ENCODE results near the gene PLA2G10. TPM values are rescaled to one million over a fixed set of nuclear protein-coding genes. Genes with fewer than 3 reads are reported as not detected.
"Not testable (repeated sequence)": the region's sequence is repeated elsewhere in the genome, so short reads cannot be mapped to it uniquely, and the experiment has no call there.

The PLA2G10 gene, protein sequence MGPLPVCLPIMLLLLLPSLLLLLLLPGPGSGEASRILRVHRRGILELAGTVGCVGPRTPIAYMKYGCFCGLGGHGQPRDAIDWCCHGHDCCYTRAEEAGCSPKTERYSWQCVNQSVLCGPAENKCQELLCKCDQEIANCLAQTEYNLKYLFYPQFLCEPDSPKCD
- total RNA-seq = not detected in 2 replicates

DNA sequence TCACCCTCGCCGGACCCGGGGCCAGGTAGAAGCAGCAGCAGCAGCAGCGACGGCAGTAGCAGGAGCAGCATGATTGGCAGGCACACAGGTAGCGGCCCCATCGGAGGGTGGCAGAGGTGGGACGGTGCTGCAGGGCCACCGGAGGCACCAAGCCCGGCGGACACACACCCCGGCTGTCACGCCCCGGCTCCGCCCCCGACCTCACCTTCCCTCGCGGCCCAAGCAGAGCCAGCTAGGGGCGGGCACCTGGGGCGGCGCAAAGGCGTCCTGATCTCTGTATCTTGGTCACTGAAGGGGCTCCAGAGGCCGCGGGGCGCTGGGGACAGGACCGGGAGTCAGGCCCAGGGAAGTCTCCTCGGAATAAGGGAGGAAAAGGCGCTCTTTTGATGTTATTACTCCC, at the start of gene PLA2G10:
TSS of gene PLA2G10 (minus strand) at position 180 of the 400 bp plus-strand sequence. CDS start at position 101, 79 bp downstream.
- intact Hi-C loops (cut with micrococcal nuclease) = not testable (repeated sequence)

DNA sequence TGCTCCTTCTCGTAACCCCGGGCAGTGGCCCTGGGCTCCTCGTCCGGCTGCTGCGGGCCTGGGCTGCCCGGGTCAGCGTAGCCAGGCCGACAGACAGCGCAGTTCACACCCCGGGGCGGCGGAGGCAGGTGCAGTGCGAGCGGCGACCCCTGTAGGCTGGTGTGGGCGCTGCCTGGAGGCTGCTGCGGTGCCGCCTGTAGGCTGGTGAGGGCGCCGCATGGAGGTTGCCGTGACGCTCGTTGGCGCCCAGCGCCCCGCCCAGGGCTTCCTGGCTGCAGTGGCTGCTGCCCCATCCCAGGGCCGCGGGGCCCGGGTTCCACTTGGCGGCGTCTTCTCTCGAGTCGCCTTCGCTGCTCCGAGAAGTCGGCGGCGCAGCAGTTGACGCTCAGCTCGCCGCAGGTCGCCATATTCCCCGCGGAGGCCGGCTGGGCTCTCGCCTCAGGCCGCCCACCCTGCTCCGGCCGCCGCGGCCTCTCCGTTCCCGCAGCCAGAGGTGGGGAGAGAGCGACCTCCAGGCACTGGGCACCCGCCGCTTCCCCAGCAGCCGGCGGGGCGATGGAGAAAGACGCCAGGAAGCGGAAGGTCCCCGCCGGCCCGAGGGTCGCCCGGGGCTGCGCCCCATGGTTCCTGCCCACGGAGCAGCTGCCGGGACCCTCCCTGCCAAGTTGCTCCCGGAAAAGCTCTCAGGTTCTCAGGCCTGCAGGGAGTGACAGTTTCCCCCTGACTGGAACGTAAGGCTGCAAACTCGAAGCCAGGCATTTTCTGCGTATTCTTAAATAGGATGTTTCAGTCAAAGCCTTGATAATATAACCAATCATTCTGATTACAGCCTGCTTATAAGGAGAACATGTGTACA, 48.4 kb upstream of the PLA2G10 start, which contains the start of gene NPIPA2:
TSS of gene NPIPA2 (plus strand) at position 261 of the 856 bp plus-strand sequence. CDS start 5,533 bp downstream, outside the sequence.
- intact Hi-C loops (cut with micrococcal nuclease) = not testable (repeated sequence)

DNA sequence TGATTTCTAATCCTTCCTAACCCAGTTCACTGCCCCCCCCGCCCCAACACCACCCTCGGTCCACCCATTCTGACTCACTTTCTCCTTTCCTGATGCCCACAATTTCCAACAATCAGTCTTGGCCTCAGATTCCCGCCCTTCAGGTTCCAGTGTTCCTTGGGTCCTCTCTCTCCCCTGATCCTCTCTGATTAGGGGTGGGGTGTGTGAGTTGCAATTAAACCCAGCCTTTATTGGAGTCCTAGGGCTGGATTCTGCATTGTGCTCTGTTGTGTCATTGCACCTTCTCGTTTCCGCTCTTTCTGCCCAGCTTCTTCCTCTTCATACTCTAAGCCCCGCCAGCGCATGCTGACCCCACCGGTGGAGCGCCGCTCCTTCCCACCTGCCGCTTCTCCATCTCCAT, 47.7 kb upstream of the PLA2G10 start:
- intact Hi-C loops (cut with micrococcal nuclease) = not testable (repeated sequence)

DNA sequence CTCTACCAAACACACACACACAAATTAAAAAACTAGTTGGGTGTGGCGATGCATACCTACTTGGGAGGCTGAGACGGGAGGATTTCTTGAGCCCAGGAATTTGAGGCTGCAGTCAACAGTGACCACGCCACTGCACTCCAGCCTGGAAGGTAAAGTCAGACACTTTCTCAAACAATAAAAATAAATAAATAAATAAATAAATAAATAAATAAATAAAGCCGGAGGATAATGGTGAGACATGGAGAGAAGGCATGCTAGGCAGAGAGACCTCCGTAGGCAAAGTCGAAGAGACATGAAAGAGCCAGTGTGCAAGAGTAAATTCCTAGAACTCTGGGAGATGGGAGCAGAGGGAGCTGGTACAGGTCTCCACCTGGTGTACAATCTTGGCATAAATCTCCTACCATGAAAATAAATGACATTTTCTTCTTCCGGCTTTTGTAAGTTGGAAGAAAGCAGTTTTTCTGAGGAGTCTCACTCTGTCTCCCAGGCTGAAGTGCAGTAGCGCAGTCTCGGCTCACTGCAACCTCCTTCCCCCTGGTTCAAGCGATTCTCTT, 46.8 kb upstream of the PLA2G10 start:
- intact Hi-C loops (cut with micrococcal nuclease) = not testable (repeated sequence)

DNA sequence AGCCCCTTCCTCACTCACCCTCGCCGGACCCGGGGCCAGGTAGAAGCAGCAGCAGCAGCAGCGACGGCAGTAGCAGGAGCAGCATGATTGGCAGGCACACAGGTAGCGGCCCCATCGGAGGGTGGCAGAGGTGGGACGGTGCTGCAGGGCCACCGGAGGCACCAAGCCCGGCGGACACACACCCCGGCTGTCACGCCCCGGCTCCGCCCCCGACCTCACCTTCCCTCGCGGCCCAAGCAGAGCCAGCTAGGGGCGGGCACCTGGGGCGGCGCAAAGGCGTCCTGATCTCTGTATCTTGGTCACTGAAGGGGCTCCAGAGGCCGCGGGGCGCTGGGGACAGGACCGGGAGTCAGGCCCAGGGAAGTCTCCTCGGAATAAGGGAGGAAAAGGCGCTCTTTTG, 39.1 kb upstream of the PLA2G10 start:
- intact Hi-C loops (cut with micrococcal nuclease) = not testable (repeated sequence)

DNA sequence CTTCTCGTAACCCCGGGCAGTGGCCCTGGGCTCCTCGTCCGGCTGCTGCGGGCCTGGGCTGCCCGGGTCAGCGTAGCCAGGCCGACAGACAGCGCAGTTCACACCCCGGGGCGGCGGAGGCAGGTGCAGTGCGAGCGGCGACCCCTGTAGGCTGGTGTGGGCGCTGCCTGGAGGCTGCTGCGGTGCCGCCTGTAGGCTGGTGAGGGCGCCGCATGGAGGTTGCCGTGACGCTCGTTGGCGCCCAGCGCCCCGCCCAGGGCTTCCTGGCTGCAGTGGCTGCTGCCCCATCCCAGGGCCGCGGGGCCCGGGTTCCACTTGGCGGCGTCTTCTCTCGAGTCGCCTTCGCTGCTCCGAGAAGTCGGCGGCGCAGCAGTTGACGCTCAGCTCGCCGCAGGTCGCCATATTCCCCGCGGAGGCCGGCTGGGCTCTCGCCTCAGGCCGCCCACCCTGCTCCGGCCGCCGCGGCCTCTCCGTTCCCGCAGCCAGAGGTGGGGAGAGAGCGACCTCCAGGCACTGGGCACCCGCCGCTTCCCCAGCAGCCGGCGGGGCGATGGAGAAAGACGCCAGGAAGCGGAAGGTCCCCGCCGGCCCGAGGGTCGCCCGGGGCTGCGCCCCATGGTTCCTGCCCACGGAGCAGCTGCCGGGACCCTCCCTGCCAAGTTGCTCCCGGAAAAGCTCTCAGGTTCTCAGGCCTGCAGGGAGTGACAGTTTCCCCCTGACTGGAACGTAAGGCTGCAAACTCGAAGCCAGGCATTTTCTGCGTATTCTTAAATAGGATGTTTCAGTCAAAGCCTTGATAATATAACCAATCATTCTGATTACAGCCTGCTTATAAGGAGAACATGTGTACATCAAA, 9.3 kb upstream of the PLA2G10 start, which contains the start of gene NPIPA3:
TSS of gene NPIPA3 (plus strand) at position 256 of the 856 bp plus-strand sequence. CDS start 5,533 bp downstream, outside the sequence.
- intact Hi-C loops (cut with micrococcal nuclease) = not testable (repeated sequence)

DNA sequence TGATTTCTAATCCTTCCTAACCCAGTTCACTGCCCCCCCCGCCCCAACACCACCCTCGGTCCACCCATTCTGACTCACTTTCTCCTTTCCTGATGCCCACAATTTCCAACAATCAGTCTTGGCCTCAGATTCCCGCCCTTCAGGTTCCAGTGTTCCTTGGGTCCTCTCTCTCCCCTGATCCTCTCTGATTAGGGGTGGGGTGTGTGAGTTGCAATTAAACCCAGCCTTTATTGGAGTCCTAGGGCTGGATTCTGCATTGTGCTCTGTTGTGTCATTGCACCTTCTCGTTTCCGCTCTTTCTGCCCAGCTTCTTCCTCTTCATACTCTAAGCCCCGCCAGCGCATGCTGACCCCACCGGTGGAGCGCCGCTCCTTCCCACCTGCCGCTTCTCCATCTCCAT, 8.6 kb upstream of the PLA2G10 start:
- intact Hi-C loops (cut with micrococcal nuclease) = not testable (repeated sequence)

DNA sequence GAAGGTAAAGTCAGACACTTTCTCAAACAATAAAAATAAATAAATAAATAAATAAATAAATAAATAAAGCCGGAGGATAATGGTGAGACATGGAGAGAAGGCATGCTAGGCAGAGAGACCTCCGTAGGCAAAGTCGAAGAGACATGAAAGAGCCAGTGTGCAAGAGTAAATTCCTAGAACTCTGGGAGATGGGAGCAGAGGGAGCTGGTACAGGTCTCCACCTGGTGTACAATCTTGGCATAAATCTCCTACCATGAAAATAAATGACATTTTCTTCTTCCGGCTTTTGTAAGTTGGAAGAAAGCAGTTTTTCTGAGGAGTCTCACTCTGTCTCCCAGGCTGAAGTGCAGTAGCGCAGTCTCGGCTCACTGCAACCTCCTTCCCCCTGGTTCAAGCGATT, 7.8 kb upstream of the PLA2G10 start:
- intact Hi-C loops (cut with micrococcal nuclease) = not testable (repeated sequence)

DNA sequence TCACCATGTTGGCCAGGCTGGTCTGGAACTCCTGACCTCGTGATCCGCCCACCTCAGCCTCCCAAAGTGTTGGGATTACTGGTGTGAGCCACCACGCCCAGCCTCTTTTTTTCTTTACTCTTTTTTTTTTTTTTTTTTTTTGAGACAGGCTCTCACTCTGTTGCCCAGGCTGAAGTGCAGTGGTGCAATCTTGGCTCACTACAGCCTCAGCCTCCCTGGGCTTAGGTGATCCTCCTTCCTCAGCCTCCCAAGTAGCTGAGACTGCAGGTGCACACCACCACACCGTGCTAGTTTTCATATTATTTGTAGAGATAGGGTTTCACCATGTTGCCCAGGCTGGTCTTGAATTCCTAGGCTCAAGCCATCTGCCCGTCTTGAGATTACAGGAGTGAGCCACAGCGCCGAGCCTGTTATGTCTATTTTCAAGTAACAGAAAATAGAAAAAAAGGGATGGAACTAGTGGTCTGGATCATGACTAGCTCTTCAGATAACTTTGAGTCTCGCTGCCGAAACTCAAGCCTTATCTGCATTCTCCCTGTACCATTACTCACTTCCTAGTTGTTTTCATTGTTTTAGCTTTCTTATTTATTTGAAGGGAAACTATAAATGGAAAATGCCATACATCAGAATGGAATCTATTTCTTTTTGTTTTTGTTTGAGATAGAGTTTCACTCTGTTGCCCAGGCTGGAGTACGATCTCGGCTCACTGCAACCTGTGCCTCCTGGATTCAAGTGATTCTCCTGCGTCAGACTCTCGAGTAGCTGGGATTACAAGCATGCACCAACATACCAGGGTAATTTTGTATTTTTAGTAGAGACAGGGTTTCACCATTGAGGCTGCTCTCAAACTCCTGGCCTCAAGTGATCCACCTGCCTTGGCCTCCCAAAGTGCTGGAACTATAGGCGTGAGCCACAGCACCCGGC, 8.0 kb downstream of the PLA2G10 start:
- intact Hi-C loops (cut with micrococcal nuclease) = not testable (repeated sequence)

DNA sequence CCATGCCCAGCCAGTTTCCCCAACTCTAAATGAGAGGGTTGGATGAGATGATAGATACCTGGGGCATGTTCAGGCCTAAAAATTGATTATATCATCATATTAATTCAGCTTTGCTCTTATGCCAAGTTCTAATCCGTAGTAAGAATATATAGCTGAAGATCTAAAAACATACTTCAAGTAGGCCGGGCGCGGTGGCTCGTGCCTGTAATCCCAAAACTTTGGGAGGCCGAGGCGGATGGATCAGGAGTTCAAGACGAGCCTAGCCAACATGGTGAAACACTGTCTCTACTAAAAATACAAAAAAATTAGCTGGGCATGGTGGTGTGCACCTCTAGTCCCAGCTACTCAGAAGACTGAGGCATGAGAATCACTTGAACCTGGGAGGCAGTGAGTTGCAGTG, 12.0 kb downstream of the PLA2G10 start:
- intact Hi-C loops (cut with micrococcal nuclease) = no loop called here

DNA sequence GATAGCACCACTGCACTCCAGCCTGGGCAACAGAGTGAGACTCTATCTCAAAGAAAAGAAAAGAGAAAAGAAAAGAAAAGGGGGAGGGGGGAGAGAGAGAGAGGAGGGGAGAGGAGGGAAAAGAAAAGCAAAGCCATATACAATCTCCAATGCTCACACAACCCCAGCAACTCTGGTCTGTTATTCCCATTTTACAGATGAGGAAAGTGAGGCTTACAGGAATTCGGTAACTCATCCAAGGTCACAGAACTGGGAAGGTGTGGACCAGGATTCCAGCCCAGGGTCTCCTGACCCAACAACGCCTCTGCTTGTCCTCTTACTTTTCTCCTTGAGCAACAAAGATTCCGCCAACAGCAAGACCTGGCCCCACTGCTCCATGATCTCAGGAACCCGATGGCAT, 13.0 kb downstream of the PLA2G10 start:
- intact Hi-C loops (cut with micrococcal nuclease) = no loop called here

DNA sequence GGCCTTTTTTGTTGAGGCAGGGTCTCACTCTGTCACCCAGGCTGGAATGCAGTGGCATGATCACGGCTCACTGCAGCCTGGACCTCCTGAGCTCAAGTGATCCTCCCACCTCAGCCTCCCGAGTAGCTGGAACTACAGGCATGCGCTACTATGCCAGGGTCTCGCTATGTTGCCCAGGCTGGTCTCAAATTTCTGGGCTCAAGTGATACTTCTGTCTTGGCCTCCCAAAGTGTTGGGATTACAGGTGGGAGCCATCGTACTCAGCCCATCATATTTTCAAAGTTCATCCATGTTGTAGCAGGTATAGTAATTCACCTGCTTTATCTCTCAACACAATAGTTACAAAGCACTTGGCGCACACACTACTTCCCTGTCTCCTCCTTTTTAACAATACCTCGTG, 13.7 kb downstream of the PLA2G10 start:
- intact Hi-C loops (cut with micrococcal nuclease) = not testable (repeated sequence)

DNA sequence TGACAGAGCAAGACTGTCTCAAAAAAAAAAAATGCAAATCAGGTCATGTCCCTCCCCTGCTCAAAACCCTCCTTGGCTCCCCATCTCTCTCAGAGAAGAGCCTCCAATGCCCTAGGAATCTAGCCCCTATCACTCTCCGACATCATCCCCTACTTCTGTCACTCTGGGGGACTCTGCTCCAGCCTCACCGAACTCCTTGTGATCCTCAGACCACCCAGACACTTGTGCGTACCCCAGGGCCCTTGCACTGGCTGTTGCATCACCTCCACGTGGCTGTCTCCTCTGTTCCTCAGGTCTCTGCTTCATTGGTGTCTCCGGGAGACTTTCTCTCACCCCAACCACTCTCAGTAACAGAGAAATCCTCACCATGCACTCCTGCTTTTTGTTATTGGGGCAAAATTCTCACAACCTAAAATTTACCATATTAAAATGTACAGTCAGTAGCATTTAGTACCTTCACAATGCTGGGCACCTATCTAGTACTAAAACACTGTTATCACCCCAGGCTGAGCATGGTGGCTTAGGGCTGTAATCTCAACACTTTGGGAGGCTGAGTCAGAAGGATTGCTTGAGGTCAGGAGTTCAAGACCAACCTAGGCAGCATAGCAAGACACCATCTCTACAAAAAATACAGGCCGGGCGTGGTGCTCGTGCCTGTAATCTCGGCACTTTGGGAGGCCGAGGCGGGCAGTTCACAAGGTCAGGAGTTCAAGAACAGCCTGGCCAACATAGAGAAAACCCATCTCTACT, 15.2 kb downstream of the PLA2G10 start:
- intact Hi-C loops (cut with micrococcal nuclease) = no loop called here

DNA sequence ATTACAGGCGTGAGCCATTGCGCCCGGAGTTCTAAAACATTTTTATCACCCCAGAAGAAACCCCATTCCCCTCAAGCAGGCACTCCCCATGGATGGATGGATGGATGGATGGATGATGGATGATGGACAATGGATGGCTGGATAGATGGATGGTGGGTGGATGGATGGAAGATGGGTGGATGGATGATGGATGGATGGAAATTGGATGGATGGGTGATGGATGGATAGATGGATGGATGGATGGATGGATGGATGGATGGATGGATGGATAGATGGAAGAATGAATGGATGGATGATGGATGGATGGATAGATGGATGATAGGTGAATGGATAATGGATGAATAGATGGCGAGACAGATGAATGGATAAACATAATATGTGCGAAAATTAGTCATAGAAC, 16.5 kb downstream of the PLA2G10 start:
- intact Hi-C loops (cut with micrococcal nuclease) = no loop called here

DNA sequence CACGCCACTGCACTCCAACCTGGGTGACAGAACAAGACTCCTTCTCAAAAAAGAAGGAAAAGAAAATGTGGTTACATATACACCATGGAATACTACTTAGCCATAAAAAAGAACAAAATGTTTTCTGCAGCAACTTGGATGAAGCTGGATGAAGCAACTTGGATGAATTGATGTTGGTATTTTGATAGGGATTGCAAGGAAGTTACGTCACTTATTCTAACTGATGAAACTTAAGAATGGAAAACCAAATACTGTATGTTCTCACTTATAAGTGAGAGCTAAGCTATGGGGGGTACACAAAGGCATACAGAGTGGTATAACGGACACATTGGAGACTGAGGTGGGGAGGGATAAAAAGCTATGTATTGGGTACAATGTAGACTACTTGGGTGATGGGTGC, 17.5 kb downstream of the PLA2G10 start:
- intact Hi-C loops (cut with micrococcal nuclease) = no loop called here

DNA sequence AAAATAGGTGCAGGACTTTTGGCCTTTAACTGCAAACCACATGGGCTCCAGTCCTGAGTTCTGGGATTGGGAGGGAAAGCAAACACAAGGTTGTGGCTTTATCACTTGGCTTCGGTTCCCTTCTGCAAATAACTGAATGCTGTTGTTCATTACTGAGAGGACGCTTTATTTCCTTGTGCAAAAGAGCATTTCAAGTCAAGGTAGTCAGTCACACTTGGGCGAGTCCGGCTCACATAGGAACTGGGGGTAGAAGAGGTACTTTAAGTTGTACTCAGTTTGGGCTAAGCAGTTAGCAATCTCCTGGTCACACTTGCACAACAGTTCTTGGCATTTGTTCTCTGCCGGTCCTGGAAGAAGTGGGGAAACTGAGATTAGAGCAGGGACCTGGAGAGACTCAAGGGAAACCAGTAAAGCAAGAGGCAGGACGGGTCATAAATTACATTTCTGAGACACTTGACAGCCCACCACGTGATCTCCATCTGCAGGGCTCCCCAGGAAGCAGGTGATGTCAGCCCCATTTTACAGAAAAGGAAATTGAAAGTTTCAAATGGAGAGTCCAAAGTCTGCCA, 21.6 kb downstream of the PLA2G10 start:
- intact Hi-C loops (cut with micrococcal nuclease) = no loop called here

DNA sequence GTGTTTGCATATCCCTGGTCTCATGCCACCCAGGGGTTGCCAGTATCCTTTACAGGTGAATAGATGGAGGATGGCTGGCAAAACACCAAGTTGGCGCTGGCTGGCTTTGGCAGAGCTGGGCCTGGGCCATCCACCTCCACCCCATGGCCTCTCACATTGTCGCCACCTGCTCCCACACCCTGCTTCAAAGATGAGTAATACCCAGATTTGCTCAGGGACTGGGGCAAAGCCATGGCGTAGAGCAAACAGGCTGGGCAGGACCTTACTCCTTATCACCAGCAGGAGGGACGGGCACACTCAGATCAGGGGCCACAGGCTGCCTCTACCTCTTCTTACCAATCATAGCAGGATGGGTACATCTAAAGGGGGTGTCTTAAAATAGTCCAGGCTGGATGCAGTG, 24.3 kb downstream of the PLA2G10 start:
- intact Hi-C loops (cut with micrococcal nuclease) = no loop called here

DNA sequence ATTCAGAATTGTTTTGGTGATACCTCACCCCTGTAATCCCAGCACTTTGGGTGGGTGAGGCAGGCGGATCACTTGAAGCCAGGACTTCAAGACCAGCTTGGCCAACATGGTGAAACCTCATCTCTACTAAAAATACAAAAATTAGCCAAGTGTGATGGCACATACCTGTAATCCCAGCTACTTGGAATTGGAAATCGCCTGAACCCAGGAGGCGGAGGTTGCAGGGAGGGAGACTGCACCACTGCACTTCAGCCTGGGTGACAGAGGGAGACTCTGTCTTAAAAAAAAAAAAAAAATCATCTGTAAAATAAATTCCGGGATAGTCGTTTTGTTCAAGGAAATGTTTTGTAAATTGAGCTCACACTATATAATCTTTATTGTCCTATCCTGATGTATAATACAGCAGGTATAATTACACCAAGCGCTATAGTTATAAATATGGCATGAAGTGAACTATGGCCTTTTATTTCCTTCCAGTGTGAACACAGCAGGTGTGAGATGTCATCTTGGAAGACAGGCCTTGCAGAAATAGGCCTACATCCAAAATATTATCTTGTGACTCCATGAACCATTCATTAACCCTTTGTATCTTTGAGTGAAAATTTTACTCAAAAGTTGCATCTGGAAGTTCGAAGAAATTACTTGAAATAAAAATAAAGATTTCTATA, 25.4 kb downstream of the PLA2G10 start:
- intact Hi-C loops (cut with micrococcal nuclease) = no loop called here

All from T-helper 1 cell treated with Interleukin-12 subunit alpha and Interleukin-12 subunit beta and Interleukin-4 antibody, amounts not matched to agents 30 ng/mL and 1 ng/mL, for 36 hours (primary cell).